ENCODE data around the gene NOS3. TPM values are rescaled to one million over a fixed set of nuclear protein-coding genes. Genes with fewer than 3 reads are reported as not detected.

The NOS3 gene
- total RNA-seq, 4 donors from 2014 or later = 2.5 to 11.3 (median 6.0) TPM

DNA sequence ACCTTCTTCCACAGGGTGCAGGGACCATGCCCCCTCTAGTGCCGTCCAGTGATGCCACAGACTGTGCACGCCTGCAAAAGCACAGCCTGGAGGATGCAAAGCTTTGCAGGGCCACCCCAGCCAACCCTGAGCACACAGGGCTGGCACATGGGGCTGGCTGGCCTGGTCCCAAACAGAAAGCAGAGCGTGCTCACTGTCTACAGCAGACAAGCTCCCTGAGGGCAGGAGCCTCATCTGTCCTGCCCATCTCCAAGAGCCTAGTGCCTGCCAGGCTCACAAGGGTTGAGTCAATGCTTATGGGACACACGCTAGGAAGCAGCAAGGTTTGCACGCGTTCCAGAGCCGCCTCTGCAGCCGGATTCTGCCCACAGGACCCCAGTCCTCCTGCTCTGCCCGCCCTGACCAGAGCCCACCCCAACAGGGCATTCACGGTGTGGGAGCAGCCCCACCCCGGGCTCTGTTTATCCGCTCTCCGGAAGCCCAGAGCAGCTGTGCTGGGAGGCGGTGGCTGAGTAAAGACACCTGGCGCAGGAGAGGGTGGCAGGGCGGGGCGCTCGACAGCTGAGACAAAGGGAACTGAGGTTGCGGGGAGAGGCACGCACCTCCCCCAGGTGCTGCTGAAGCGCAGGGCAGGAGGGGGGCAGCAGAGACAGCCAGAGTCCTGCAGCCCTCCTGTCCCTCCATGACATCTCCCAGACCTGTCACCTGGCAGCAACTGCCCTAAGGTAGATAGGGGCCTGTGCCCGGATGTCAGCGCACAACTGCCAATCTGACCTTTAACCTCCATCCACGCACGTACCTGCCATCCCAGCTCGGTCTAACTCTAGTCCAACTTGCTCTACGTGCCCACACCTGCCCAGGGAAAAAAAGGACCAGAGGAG lies 17.0 kb upstream of the NOS3 start:
- TF ChIP-seq CTCF (IDR thresholded peaks at IDR 0.05; ENCODE audit: low read depth) = no peak

- TF ChIP-seq CTCF (IDR thresholded peaks at IDR 0.05; ENCODE audit: low read depth) = no peak
These were observed 16.1 kb upstream of the NOS3 start for GRCh38 chr7:150974468-150975391.

- TF ChIP-seq CTCF (IDR thresholded peaks at IDR 0.05; ENCODE audit: low read depth) = no peak
These were observed 15.1 kb upstream of the NOS3 start for GRCh38 chr7:150975536-150976319.

DNA sequence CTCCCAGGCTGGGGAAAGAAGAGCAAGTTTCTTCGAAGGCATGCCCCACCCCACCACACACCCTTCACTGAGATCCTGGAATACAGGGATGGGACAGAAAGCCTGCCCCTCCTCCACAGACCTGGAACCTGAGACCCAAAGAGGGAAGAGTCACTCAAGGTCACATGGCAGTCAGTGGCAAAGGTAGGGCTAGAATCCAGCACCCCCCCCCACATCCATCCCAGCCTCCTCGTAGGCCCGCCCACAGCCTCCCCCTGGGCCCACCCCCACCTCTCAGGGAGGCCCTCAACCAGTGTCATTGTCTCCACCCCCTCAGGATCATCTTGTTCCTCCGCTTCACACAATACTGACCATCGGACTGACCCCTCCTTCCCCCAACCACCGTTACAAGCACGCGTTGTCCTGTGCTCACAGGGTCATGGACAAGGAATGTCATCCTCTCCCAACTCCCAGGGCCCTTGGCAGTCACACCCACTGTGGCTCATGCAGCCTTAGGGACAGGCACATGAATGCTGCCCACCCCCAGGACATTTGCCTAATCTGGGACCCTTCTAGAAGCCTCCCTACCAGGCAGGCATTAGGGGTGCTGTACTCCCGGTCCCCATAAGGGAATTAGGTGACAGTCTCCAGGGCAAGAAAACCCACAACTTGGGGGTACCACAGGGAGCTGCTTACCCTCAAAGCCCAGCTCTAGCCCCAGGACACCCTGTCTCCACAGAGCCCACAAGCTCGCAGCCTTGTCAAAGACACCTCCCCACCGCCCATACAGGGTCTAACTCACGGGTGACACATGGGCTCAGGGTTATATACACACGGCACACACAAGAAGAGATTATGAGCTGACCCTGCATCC lies 14.1 kb upstream of the NOS3 start:
- TF ChIP-seq CTCF (IDR thresholded peaks at IDR 0.05; ENCODE audit: low read depth) = no peak

DNA sequence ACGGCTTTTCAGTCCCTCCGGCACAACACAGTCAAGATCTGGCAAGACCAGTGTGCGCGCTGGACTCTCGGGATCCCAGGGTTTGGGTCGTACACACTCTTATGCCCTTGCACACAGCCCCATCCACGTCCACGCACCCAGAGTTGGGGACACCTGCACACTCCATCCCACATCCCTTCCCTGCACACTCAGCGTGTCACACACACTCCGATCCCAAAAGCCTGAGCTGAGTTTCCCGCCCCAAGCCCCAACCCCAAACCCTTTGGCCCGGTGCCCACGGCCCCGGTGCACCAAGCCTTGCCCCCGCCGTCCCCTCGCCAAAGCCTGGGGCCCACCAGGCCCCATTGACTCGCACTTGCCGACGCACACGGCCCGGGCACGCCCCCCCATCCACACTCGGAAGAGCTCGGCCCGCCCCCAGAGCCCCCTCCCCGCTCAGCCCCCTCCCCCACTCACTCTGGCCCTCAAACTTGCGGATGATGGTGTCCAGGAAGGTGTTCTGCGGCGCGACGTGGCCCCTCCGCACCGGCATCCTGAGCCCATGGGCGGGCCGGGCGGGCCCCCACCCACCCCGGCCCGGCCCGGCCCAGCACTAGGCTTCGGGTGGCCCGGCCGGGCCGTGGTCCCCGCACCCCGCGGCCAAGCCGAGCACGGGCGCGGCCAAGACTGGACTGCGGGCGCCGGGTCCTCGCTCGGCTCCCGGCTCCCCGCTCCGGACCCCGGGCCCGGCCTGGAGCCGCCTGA lies 13.3 kb upstream of the NOS3 start:
- TF ChIP-seq CTCF (IDR thresholded peaks at IDR 0.05; ENCODE audit: low read depth) = no peak
